IPS-NIHi11 (cell line): ENCODE measurements around the gene TLCD5.

Experiments
- DNase-seq: peaks from one replicate; pipeline ENCODE4 v3.0.0; 2012; ENCODE audit warnings: mixed read lengths, low spot score

Gene TLCD5

GRCh38 chr11:120337355-120338106 lies 12.4 kb downstream of the TLCD5 start:
- peak; percentile 26 for DNase-seq

GRCh38 chr11:120338107-120338933 lies 13.2 kb downstream of the TLCD5 start:
- DNase-seq = no peak

- no peak for DNase-seq
These were observed 14.3 kb downstream of the TLCD5 start for GRCh38 chr11:120339394-120339890.

- no peak for DNase-seq
These were observed 15.4 kb downstream of the TLCD5 start for GRCh38 chr11:120340529-120340928.

GRCh38 chr11:120342226-120342625 lies 17.1 kb downstream of the TLCD5 start:
- DNase-seq = no peak

- DNase-seq = no peak
These were observed 17.6 kb downstream of the TLCD5 start for GRCh38 chr11:120342678-120343077.

GRCh38 chr11:120343429-120343828 lies 18.3 kb downstream of the TLCD5 start:
- no peak for DNase-seq

GRCh38 chr11:120344302-120345004 lies 19.4 kb downstream of the TLCD5 start:
- no peak for DNase-seq

- DNase-seq = no peak
These were observed 21.1 kb downstream of the TLCD5 start for GRCh38 chr11:120346233-120346632.

GRCh38 chr11:120350637-120351036 lies 25.5 kb downstream of the TLCD5 start:
- no peak for DNase-seq

GRCh38 chr11:120352405-120352804 lies 27.3 kb downstream of the TLCD5 start:
- DNase-seq = no peak

GRCh38 chr11:120354068-120354467 lies 29.0 kb downstream of the TLCD5 start:
- DNase-seq = no peak

GRCh38 chr11:120354779-120355178 lies 29.7 kb downstream of the TLCD5 start:
- DNase-seq = no peak

- DNase-seq = no peak
These were observed 32.5 kb downstream of the TLCD5 start for GRCh38 chr11:120357620-120358019.

- DNase-seq = no peak
These were observed 33.6 kb downstream of the TLCD5 start for GRCh38 chr11:120358729-120359128.

GRCh38 chr11:120363436-120363835 lies 38.3 kb downstream of the TLCD5 start:
- DNase-seq = no peak

GRCh38 chr11:120365512-120365911 lies 40.4 kb downstream of the TLCD5 start:
- DNase-seq = no peak

GRCh38 chr11:120372296-120372695 lies 47.2 kb downstream of the TLCD5 start:
- DNase-seq = no peak

- DNase-seq = no peak
These were observed 50.0 kb downstream of the TLCD5 start for GRCh38 chr11:120375076-120375475.

- no peak for DNase-seq
These were observed 51.6 kb downstream of the TLCD5 start for GRCh38 chr11:120376547-120377182.

GRCh38 chr11:120378474-120378873 lies 53.4 kb downstream of the TLCD5 start:
- no peak for DNase-seq

GRCh38 chr11:120381401-120381800 lies 56.3 kb downstream of the TLCD5 start:
- DNase-seq = no peak
